HG03039 (cell line): ENCODE data around the gene ABCA12.

ENCODE experiments used
- ATAC-seq: cut with Tn5 transposase; IDR thresholded peaks from one replicate; pipeline ENCODE4 v1.9.1; 2021; ENCODE audit warnings: mild to moderate bottlenecking, moderate library complexity; ENCODE audit not compliant: unreplicated experiment

ABCA12 gene

DNA sequence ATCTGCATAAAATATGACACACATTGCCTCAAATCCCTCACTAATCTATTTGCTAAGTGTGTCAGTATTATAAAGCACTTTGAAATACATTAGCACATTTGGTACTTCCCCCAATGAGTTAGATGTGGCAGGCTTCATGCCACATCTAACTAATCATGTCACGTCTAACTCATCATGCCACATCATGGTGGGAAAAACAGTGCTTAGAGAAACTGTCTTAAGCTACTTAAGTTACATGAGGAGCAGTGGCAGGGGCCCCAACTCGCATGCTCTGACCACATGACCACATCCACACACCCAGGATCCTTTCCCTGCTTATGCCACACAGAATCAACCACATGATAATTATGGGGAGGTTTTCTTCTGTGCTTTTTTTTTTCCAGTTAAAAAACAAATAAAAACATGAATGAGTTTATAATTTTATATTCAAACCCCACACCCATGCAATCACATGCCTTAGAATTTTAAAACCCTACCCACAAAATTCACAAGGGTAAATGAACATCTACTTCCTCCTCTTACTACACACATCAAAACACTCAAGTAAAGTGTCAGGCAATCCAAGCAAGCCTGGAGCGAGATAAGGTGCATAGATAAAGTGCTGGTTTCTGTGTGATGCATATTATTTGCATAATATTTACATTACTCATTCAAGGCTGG lies 1.6 kb downstream of the ABCA12 start:
- no peak for ATAC-seq

DNA sequence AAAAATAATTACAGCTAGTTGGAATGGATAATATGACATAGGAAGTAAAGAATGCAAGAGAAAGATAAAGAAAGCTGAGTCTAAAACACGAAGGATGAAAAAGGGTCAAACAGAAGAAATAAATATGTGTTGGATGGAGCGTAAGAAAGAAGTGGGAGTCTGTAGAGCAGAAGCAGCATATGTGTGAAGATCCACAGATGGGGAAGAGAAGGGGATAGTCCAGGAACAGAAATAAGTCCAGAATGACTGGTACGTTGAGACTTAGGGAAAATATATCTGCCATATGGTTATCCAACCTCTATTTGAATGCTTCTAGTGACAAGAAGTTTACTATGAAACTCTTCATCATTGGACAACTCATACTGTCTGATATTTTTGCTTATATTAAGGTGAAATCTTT lies 18.0 kb downstream of the ABCA12 start:
- no peak for ATAC-seq

- no peak for ATAC-seq
Observed at GRCh38 chr2:215119847-215120246, 18.6 kb downstream of the ABCA12 start.

- no peak for ATAC-seq
Observed at GRCh38 chr2:215110918-215111317, 27.5 kb downstream of the ABCA12 start.

DNA sequence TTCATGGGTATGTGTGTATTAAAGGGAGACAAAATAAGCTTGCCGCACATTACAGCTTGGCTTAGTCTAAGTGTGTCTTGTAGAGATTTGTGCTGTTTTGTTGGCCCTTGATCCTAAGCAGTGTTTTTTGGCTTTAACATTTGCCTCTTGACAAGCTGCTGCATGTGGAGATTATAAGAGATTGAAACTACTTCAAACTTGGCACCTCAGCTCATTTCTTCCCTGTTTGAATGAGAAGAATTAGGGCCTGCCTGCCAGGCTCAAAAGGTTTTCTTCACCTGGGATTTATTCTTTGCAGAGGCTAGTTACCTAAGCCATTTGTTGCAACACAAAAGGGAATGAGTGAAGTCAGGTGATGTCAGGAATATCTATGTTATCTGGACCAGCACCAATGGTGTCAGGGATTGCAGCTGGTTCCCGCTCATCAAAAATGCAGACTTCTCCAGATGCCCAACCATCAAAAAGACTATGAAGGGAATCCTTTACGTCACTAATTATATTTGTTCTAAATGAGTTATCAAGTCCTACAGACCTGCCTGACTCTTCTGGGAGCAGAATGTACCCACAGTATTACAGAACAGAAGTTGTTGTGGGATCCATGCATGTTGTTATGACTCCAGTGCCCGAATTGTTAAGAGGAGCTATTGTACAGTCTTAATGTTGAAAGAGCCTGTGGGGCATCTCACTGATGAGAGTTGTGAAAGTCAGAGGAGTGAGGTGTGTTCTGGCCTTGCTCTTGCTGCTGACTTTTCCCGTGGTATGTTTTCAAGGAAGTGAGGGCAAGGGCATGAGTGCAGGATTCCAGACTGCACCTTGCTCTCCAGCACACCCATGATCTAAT lies 31.0 kb downstream of the ABCA12 start:
- ATAC-seq = no peak

- ATAC-seq = no peak
Observed at GRCh38 chr2:215105607-215106354, 32.6 kb downstream of the ABCA12 start.

DNA sequence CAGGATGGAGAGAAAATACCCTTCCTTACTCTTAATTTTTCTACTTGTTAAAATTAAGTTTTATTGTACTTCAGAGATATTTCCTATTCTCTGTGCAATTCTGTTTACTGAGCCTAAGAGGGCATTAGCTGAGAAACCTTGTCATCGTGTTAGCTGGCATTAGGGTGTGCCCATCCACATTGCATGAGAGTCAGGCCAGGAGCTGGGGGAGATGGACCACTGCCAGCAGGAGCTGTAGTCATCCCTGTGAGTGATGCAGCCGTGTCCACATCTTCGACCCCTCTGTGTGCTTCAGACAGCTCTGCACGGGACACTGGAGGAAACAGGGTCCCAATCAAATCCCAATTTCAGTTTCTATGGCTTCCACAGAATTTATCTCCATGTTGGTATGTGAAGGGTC lies 34.2 kb downstream of the ABCA12 start:
- ATAC-seq = no peak

DNA sequence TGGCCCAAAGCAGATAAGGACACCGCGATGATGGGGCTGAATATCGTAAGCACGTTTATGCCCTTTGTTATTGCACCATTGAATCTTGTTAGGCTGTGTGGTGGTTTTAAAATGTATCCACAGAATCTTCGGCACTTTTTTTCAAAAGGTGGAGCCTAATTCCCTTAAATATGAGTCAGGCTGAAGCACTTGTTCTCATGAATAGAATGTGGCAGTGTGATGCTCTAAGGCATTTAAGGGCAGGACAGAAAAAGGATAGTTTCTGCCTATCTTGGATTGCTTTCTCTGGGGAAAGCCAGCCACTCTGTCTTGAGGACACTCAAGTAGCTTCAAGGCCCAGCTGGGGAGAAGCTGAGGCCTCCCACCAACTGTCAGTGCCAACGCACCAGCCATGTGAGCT lies 39.6 kb downstream of the ABCA12 start:
- ATAC-seq = no peak

GRCh38 chr2:215084080-215084479 lies 54.3 kb downstream of the ABCA12 start:
- ATAC-seq = no peak

DNA sequence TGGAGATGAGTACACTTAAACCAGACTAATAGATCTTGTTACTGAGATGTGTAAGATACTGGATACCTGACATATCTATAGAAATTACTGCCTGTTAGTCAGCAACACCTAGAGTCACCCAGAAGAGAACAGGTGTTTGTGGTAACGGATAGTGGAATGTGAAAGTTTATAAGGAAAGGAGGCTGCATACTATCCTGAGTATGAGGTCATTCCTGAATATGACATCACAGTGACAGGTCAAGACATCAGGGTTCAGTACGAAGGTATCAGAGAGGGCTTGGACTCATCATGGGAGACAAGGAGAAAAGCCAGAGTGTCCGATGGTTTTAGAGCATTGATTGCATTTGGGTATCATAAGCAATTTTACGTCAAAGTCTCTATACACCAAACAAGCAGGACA lies 55.3 kb downstream of the ABCA12 start:
- no peak for ATAC-seq

- no peak for ATAC-seq
Observed at GRCh38 chr2:215082446-215082845, 56.0 kb downstream of the ABCA12 start.

DNA sequence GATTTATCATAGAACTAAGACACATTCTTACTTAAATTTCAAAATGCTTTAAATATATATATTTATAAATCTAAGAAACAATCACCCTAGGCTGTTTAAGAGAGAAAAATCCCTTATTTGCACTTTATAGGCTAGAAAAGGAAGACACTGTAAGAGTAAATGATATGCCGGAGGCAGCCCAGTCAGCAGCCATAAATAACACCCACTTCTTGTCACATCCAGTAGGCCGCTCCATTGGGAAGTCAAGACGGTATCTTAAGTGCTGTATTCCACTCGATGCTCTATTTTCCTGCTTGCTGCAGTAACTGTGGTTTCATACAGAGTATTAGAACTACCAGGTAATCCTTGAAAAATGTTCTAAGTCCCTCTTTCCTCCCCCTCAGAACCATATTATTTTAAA lies 57.9 kb downstream of the ABCA12 start:
- no peak for ATAC-seq

GRCh38 chr2:215071676-215072075 lies 66.8 kb downstream of the ABCA12 start:
- ATAC-seq = no peak

DNA sequence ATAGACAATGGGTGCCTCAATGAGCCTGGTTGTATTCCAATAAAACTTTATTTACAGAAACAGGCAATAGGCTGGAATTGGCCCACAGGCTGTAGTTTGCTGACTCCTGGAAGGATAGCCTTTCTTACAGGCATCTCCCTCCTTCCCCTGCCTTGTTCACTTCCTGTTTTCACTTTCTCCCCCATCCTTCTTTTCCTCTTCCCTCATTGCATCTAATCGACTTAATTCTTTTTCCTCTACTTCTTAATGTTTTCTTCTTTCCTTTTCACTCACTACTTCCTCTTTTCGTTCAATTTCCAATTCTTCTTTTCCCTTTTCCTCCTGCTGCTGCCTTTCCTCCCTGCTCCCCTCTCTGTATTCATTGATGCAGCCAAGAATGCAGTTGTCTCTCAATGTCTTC lies 70.0 kb downstream of the ABCA12 start:
- no peak for ATAC-seq

DNA sequence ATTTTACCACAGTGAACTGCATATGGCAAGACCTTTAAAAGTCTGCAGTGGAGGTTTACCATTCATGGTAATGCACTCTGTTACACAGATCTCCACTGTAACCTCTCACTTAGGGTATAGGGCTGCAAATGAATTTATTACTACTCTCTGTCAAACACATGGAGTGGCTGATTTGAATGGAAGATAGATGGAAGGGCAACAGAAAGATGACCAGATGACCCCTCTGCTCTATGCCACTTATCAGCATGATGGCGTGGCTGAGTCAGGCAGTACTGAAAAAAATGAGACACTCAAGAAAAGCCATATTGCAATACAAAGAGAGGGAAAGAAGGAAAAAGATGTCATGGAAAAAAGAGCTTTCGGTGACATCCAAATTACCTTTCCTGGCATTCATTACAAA lies 72.3 kb downstream of the ABCA12 start:
- no peak for ATAC-seq

DNA sequence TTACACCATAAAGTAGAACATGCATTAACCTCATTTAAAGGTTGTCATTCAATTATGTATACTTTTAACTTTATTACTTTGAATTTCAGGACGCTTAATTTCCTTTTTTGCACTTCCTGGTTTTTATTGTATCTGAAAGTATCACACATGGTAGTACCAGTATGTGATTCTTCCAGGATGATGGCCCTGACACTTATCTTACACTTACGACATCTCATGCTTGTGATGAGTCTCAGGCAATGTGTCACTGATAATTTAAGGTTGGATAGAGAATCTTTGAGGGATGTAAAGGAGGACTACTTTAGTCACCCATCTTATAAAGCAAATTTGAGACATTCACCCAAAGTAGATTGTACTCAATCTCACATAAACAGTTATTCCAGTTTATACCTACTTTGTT lies 74.9 kb downstream of the ABCA12 start:
- ATAC-seq = no peak

DNA sequence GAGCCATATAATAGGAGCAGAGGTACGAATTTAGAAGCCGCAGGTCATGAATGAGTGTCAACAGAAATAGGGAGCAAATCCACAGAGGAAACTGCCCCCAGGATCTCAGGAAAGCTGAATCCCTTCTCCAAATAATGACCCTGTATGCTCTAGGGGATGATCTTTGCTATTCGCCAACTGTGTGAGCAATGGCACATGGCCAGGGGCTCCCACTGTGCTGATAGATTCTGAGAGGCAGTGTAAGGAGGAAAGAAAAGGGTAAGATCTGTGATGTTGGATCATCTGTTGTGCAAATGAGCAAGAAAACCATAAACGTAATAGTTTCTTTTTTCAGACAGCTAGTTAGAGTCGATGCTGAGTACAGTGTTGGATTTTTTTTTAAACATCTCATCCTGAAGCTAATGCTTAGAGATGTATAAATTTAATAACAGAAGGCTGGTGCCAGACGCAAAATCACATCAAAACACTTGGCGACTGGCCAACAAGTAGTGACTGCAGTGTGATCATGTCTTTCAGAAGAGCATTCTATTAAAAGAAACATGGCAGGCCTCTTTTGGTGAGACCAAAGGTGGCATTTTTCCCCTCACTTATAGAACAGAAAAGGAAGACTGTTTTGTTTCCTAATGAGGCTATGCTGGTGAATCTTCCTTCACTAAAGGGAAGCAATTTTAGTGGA lies 77.4 kb downstream of the ABCA12 start:
- ATAC-seq = no peak

GRCh38 chr2:215059724-215060123 lies 78.7 kb downstream of the ABCA12 start:
- ATAC-seq = no peak

DNA sequence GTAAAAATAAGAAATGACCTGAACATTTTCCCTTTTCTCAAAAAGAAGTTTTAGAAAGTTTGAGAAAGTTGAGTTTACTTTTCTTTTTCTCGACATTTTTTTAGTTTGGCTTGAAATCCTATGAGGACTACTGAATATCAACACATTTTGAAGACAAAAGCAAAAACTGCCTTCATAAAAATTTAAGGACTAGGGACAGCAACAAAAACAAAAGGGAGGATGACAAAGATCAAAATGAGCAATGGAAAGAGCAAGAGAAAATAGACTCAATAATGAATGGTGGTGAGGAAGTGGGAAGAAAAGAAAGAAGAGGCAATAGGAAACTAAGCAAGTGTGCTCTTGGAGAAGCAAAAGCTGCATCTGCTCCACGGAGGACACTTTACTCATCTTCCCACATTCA lies 82.5 kb downstream of the ABCA12 start:
- no peak for ATAC-seq

GRCh38 chr2:215052810-215053209 lies 85.6 kb downstream of the ABCA12 start:
- ATAC-seq = no peak

GRCh38 chr2:215052404-215052803 lies 86.0 kb downstream of the ABCA12 start:
- ATAC-seq = no peak
